Gastrocnemius medialis (tissue), 4 donors: ENCODE data around the gene DROSHA. TPM values are rescaled to one million over a fixed set of nuclear protein-coding genes. Genes with fewer than 3 reads are reported as not detected.

Experiments used
- ATAC-seq, 2 donors: fragments of 150-250 bp; one replicate each; pipeline ENCODE4 v1.9.1; 2016
- DNase-seq, 2 donors: peaks; one replicate each; pipeline ENCODE4 v3.0.0-alpha.2; 2019
- H3K27ac ChIP-seq, 4 donors: fragments of 200-600 bp; sonication (generic); 1 replicate in 1 of 4; 2 replicates in 3 of 4; pipeline ENCODE4 v1.5.1; 2016 to 2018; ENCODE audit warnings: mild to moderate bottlenecking in 2 of 4, moderate library complexity in 1 of 4
- H3K27me3 ChIP-seq, 3 donors: fragments of 200-600 bp; sonication (generic) in 2 of 3; 1 replicate in 1 of 3; 2 replicates in 2 of 3; pipeline versions ENCODE4 v1.5.1 to v1.6.0; 2016 to 2019; ENCODE audit warnings: mild to moderate bottlenecking in 1 of 3, moderate library complexity in 1 of 3
- H3K36me3 ChIP-seq, 2 donors: fragments of 200-600 bp; sonication (generic) in 1 of 2; one replicate each; pipeline ENCODE4 v1.5.1; 2017 to 2018
- H3K4me1 ChIP-seq, 2 donors: fragments of 200-600 bp; sonication (generic) in 1 of 2; one replicate each; pipeline ENCODE4 v1.5.1; 2016 to 2017; ENCODE audit warnings: mild to moderate bottlenecking in 2 of 2
- H3K4me3 ChIP-seq, 4 donors: fragments of 200-600 bp; sonication (generic) in 3 of 4; 1 replicate in 1 of 4; 2 replicates in 3 of 4; pipeline ENCODE4 v1.5.1; 2016 to 2019; ENCODE audit warnings: mild to moderate bottlenecking in 2 of 4
- H3K9me3 ChIP-seq, 3 donors: fragments of 200-600 bp; sonication (generic) in 2 of 3; 1 replicate in 1 of 3; 2 replicates in 2 of 3; pipeline ENCODE4 v1.5.1; 2016 to 2019
- POLR2A ChIP-seq, 2 donors: fragments of 450-650 bp; IDR thresholded peaks; one replicate each; pipeline ENCODE4 v1.6.1; 2017; ENCODE audit warnings: antibody characterized with exemption in 2 of 2, mild to moderate bottlenecking in 2 of 2, moderate library complexity in 2 of 2
- in situ Hi-C, 4 donors: fragments of 200-750 bp; cut with MboI; loops; one replicate each; pipeline versions ENCODE4 v1.15.0 to v1.8.0; 2017; ENCODE audit warnings: low sequenced_read_pairs in 4 of 4
- intact Hi-C: fragments of 100-400 bp; cut with DNase I; formaldehyde crosslinking; loops from one replicate; pipeline ENCODE4 v1.15.1; 2023; ENCODE audit warnings: low total_unique reads
- total RNA-seq, 4 donors: library from RNA; depleted of rRNA; stranded (reverse); fragments of >200 nt; gene quantifications; one replicate each; pipeline versions ENCODE4 v1.1.0 to v1.2.3, GENCODE V29; 2016
- TF ChIP-seq, protein P1 (sequence below), 5 experiments: fragments of 450-650 bp in 3 of 5; fragments of 200-600 bp in 2 of 5; sonication (generic) in 2 of 5; IDR thresholded peaks in 4 of 5; conservative IDR thresholded peaks in 1 of 5; 1 replicate in 4 of 5; 2 replicates in 1 of 5; pipeline ENCODE4 v1.5.1; 2016 to 2019; ENCODE audit warnings: antibody characterized with exemption in 5 of 5, mild to moderate bottlenecking in 3 of 5, moderate library complexity in 3 of 5

The DROSHA gene
- total RNA-seq, 4 donors from 2014 or later, result 9.2 to 28.8 (median 28.4) TPM

DNA sequence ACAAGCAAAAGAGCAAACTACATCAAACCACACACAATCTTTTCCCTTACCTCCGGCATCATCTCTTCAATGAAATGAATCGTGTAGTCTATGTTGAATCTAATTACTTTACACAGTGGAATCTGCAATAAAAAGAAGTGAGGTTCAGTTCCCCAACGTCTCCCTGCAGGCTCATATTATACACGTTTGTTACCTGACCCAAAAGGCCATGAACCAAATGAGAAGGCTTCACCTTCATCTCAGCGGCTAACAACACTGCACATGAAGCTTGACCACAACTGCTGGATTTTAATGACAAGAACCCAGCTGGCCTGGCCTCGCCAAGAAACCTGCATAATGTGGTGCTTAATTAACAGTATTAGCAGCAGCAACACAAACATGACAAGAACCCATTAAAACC is 45.5 kb downstream of the DROSHA start:
- intact Hi-C loops, result no loop called here
- Histone ChIP-seq H3K27me3 (no peaks in the 10 kb centered on the region), H3K27ac (no peak overlapping the region), H3K9me3 (no peaks in the 10 kb centered on the region), H3K36me3 (peaks cover 0 to 23% of the 10 kb centered on the region in 2 donors), H3K4me3 (no peak overlapping the region), H3K4me1 (peaks cover 16 to 17% of the 10 kb centered on the region in 2 donors)
- TF ChIP-seq, protein P1, sequence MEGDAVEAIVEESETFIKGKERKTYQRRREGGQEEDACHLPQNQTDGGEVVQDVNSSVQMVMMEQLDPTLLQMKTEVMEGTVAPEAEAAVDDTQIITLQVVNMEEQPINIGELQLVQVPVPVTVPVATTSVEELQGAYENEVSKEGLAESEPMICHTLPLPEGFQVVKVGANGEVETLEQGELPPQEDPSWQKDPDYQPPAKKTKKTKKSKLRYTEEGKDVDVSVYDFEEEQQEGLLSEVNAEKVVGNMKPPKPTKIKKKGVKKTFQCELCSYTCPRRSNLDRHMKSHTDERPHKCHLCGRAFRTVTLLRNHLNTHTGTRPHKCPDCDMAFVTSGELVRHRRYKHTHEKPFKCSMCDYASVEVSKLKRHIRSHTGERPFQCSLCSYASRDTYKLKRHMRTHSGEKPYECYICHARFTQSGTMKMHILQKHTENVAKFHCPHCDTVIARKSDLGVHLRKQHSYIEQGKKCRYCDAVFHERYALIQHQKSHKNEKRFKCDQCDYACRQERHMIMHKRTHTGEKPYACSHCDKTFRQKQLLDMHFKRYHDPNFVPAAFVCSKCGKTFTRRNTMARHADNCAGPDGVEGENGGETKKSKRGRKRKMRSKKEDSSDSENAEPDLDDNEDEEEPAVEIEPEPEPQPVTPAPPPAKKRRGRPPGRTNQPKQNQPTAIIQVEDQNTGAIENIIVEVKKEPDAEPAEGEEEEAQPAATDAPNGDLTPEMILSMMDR (IDR thresholded peaks at IDR 0.05 in 4 of 5, conservative IDR thresholded peaks at IDR 0.05 in 1 of 5), result no peak
- no peak for TF ChIP-seq POLR2A (IDR thresholded peaks at IDR 0.05)
- ATAC-seq (no peak), DNase-seq (no peak)
- in situ Hi-C loops, result no loop called here

DNA sequence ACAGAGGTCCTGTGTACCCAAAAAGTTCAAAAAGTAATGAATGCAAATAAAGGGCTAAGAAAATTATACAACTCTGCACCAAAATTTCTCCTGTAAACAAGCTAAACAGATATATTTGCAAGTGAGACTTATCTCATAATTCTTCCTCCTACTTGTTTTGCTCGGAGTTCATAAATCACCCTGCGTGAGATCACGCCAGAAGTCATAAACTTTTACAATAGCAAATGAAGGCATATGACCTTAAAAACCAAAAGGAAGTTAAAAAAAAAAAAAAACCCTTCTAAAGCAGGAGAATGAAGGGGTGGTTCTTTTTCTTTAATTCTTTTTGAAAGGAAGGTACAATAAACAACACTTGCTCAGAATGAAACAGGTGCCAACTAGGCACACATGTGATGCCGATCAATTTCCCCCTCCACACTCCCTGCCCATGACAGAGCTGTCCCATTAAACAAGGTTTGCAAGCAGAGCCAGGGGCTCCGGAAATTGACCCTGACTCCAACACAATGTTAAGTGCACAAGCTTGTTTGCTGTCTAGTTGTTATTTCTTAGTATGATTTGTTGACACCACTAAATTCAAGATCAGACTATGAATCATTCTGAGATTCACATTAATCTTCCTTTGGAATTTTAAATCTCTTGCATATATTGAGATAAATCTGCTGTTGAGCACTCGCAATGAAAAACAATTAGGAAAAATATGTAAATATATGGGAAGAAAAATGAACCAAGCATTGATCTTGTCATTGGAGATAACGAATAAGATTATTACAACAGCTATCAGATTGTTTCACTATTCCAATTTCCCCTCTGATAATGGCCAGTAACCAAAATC is 46.3 kb downstream of the DROSHA start:
- ATAC-seq (no peak), DNase-seq (no peak)
- intact Hi-C loops, result no loop called here
- Histone ChIP-seq H3K27me3 (no peaks in the 10 kb centered on the region), H3K4me1 (peaks cover 16 to 17% of the 10 kb centered on the region in 2 donors), H3K9me3 (no peaks in the 10 kb centered on the region), H3K27ac (peak overlapping the region in 2 of 4 donors; percentile 37 to 38), H3K4me3 (no peak overlapping the region), H3K36me3 (peaks cover 0 to 20% of the 10 kb centered on the region in 2 donors)
- in situ Hi-C loops, result no loop called here
- TF ChIP-seq POLR2A (IDR thresholded peaks at IDR 0.05), result no peak
- TF ChIP-seq, protein P1 (IDR thresholded peaks at IDR 0.05 in 4 of 5, conservative IDR thresholded peaks at IDR 0.05 in 1 of 5), result no peak

DNA sequence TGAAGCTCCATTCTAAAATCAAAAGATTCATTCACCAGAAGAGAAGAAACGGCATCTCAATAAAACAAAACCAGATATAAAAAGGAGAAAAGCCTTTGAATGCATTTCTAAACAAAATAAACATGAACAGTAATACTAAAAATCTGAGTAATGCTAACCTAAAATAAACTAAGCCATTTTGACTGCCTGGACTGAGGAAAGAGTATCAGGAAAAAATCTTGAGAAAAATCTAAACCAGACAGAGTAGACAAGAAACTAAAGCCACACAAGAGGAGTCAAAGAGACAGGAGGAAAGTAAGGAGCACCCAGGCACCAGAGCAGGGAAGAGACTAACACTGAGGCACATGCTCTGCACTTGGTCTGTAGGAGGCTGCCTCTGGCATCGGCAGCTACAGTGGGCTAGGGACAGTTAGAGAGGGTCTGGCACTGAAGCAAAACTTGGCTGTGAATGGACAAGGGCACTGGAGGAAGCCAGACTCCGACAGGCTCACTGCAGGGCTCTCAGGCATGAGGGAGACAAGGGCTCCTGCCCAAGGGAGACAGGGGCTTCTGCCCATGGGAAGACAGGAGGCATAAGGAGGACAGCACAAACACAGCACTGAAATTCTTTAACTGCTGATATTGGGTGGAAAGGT is 50.2 kb downstream of the DROSHA start:
- Histone ChIP-seq H3K4me1 (peaks cover 16 to 26% of the 10 kb centered on the region in 2 donors), H3K36me3 (peaks cover 0 to 21% of the 10 kb centered on the region in 2 donors), H3K27ac (no peak overlapping the region), H3K4me3 (no peak overlapping the region), H3K27me3 (no peaks in the 10 kb centered on the region), H3K9me3 (no peaks in the 10 kb centered on the region)
- intact Hi-C loops (no loop called here), in situ Hi-C loops (no loop called here)
- DNase-seq, result no peak
- TF ChIP-seq POLR2A (IDR thresholded peaks at IDR 0.05), result no peak
- TF ChIP-seq, protein P1 (IDR thresholded peaks at IDR 0.05 in 4 of 5, conservative IDR thresholded peaks at IDR 0.05 in 1 of 5), result no peak
- no peak for ATAC-seq

DNA sequence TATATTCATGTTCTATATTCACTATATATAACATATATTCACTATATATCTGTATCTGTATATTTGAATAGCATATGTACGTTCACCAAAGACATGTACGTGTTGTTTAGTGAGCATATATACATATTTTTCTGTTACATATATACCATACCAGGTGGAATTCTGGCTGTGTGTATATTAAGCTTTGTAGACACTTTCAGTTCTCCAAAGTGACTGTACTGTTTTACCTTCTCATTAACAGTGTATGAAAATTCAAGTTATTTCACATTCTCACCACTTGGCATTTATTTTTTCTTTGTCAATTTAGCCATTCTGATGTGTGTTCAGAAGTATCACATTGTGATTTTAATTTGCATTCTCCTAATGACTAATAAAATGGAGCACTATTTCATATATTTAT is 52.2 kb downstream of the DROSHA start:
- DNase-seq, result no peak
- TF ChIP-seq, protein P1 (IDR thresholded peaks at IDR 0.05 in 4 of 5, conservative IDR thresholded peaks at IDR 0.05 in 1 of 5), result no peak
- TF ChIP-seq POLR2A (IDR thresholded peaks at IDR 0.05), result no peak
- no peak overlapping the region for H3K27ac ChIP-seq
- ATAC-seq, result no peak
- in situ Hi-C loops, result no loop called here
- H3K9me3 ChIP-seq, result no peaks in the 10 kb centered on the region
- peaks cover 0 to 11% of the 10 kb centered on the region in 2 donors for H3K4me1 ChIP-seq
- H3K36me3 ChIP-seq, result peaks cover 0 to 24% of the 10 kb centered on the region in 2 donors
- intact Hi-C loops, result no loop called here
- H3K4me3 ChIP-seq, result no peak overlapping the region
- H3K27me3 ChIP-seq, result no peaks in the 10 kb centered on the region
